Cardiac fibroblast (primary cell): Measurements from ENCODE around the gene PTPRN2.

Source experiments
- DNase-seq, 2 donors: peaks; one replicate each; pipeline versions ENCODE4 v3.0.0 to v3.0.0-alpha.2; 2010; ENCODE audit warnings: low read depth in 2 of 2
- H3K4me3 ChIP-seq, 2 donors: replicated peaks in 1 of 2; 1 replicate in 1 of 2; 2 replicates in 1 of 2; pipeline ENCODE4 v1.5.1; 2011; ENCODE audit warnings: low read depth in 2 of 2, low read length in 2 of 2, mild to moderate bottlenecking in 2 of 2, moderate library complexity in 1 of 2
- TF ChIP-seq, protein P1 (sequence below): IDR thresholded peaks from one replicate; pipeline ENCODE4 v1.5.1; 2011; ENCODE audit warnings: low read depth, mild to moderate bottlenecking, low read length, inconsistent platforms

PTPRN2 gene

DNA sequence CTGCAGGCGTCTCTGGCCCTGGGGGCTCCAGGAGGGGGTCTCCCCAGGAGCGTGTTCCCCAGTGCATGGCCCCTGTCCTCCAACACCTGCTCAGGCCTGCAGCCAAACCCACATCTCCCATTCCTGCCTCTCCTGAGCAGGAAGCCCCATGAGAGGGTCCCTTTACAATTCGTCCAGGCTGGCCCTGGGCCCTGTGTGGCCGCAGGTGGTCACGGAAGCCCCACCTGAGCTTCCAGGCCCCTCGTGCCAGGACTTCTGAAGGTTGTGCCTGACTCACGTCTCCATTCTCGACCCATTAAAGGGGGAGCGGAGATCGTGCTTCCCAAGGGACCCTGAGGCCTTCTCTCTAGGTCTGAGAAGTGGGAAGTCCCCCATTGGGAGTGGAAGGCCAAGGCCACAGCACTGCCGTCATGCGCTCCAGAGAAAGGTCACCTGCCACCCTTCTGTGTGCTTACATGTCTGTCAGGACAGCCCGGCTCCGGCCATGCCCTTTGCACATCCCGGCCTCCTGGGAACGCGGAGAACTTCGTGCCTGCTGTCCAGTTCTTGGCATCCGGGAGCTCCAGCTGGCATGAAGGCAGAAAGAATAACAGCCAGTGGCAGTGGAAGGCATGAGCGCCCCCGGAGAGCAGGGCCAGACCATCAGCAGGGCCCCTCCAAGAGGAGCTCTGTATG, 868.5 kb downstream of the PTPRN2 start:
- H3K4me3 ChIP-seq, result no peak overlapping the region
- TF ChIP-seq, protein P1, sequence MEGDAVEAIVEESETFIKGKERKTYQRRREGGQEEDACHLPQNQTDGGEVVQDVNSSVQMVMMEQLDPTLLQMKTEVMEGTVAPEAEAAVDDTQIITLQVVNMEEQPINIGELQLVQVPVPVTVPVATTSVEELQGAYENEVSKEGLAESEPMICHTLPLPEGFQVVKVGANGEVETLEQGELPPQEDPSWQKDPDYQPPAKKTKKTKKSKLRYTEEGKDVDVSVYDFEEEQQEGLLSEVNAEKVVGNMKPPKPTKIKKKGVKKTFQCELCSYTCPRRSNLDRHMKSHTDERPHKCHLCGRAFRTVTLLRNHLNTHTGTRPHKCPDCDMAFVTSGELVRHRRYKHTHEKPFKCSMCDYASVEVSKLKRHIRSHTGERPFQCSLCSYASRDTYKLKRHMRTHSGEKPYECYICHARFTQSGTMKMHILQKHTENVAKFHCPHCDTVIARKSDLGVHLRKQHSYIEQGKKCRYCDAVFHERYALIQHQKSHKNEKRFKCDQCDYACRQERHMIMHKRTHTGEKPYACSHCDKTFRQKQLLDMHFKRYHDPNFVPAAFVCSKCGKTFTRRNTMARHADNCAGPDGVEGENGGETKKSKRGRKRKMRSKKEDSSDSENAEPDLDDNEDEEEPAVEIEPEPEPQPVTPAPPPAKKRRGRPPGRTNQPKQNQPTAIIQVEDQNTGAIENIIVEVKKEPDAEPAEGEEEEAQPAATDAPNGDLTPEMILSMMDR, result no peak
- DNase-seq, result no peak

DNA sequence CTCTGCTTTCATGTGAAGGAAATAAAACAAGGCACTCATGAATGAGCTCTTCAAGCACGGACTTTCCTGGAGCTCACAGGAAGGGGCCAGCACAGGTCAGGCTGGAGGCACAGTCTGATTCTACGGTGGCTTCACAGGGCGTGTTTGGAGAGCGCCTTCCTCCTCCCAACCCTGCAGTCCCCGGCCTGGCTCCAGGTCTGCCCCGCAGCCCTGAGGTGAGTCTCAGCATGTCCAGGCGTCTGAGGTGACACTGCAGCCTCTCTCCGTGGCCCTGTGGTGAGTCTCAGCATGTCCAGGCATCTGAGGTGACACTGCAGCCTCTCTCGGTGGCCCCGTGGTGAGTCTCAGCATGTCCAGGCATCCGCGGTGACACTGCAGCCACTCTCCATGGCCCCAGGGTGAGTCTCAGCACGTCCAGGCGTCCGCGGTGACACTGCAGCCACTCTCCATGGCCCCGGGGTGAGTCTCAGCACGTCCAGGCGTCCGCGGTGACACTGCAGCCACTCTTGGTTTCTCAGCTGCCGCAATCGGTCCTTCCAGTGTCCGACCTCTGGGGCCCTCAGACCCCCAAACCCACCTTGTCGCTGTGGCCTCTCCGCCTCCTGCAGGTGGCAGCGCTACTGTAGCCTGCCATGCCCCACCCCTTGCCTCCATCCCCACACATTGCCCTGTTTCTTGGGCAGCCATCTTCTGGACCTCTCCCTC, 869.2 kb downstream of the PTPRN2 start:
- no peak overlapping the region for H3K4me3 ChIP-seq
- DNase-seq, result no peak
- TF ChIP-seq, protein P1, result no peak

DNA sequence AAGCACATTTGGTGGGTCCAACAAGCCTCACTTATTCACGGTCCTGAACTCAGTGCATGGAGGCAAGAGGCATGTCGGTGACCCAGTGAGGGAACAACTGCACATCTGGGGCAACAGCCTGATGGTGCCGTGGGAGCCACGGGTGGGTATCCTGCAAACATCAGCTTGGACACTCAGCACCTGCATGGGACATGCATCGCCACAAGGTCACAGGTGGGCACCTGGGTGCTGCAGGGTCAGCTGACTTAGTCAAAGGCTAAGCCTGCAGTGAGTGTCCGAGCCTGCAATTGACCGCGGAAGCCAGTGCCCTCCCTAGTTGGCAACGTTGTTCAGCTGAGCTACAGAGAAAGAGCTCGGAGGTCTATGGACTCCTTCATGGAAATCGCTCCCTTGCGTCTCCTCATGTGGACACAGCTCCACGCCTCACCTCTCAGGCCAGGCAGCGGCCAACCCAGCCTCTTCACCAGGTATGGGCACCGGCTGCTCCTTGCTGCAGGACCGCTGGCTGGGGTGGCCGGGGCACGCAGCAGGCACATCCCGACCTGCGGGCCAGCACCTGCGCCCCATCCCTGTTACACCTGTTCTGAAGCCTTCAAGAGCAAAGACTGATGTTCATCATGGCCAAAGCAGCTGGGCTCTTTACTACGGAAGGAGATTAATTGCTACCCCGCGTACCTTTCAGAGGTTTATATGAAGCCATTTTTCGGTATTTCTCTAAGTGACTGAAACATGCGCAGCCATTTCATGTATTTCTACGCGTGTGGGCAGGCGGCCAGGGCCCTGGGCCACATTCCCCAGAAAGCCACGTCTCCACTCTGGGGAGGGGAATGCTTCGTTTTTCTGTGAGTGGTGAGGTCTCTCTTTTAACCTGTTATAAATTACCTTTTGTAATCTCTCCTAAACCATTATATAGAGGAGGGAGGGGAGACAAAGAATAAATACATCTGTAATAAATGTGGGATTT, 870.1 kb downstream of the PTPRN2 start:
- no peak overlapping the region for H3K4me3 ChIP-seq
- TF ChIP-seq, protein P1, result no peak
- no peak for DNase-seq

DNA sequence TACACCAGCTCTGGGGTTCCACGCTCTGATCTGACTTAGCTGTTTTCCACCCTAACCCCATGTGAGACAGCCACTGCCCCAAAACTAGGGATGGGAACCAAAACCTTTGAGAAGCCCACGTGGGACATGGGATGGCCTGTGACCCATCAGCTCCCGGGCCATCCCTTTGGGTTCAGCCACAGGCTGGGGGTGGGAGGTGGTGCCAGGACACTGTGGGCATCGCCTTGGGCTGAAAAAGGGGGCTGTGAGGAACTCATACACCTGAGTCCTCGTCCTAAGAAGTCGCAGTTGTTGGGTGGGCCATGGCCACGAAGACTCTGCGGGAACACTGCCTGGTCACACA, 871.7 kb downstream of the PTPRN2 start:
- TF ChIP-seq, protein P1, result no peak
- DNase-seq, result no peak
- no peak overlapping the region for H3K4me3 ChIP-seq

DNA sequence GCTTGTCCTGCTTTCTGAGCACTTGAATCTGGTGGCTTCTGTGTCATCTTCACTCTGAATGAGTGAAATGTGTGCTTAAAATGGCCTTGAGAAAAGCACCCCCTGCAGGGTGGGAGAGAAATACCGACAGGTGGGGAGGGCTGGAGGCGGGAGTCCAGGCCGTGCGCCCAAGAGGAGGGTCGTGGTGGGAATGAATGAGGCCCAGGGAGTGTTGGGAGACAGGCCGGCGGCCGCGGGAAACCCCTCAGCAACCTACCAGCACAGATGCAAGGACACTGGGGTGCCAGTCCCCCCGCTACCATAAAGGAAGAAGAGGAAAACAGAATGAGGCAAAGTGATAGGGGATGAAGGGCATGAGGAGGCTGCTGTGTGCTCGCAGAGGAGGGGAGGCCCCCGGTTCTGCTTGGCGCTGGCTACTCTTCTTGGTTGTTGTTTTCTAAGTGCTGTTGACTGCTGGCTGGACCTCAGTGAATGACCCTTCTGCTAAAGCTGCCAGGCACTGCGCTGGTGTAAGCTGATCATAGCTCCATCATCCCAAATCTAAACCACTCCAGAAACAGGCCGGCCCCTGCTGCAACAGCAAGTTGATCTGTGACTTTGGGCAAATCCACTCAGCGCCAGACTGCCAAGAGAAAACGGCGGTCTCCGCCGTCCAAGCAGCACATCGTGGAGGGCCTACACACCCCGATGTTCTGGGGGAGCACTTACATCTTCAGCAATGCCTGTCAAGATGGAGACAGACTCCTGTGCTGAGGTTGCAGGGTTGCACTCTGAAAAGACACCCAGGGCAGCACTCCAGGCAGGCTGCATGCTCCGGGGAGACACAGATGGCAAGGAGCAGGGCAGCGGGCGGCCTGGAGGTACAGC, 872.3 kb downstream of the PTPRN2 start:
- DNase-seq, result no peak

More for the DNA sequence above, 872.3 kb downstream of the PTPRN2 start:
- TF ChIP-seq, protein P1, result no peak
- no peak overlapping the region for H3K4me3 ChIP-seq
